SK-N-SH (cell line): ENCODE results near the gene ACRBP. TPM values are rescaled to one million over a fixed set of nuclear protein-coding genes. Genes with fewer than 3 reads are reported as not detected.

Experiments
- CTCF ChIA-PET: fragments of 300-600, 350-600 bp; formaldehyde crosslinking; extraction: SDS; loops from one replicate; lab custom pipeline; 2021; lab: Yijun Ruan, JAX
- POLR2A ChIA-PET: fragments of 350-600 bp; sonication (Branson Sonifier 250); formaldehyde crosslinking; extraction: SDS; loops from one replicate; lab custom pipeline; 2020; ENCODE audit warnings: antibody characterized with exemption, inconsistent platforms; lab: Yijun Ruan, JAX
- DNase-seq: peaks from one replicate; pipeline ENCODE4 v3.0.0; 2012
- H2AFZ ChIP-seq: fragments of 200-600 bp; sonication (generic); 2 replicates; pipeline ENCODE4 v1.8.1; 2016; ENCODE audit warnings: antibody characterized with exemption, mild to moderate bottlenecking, low read depth
- H3F3A ChIP-seq: fragments of 200-600 bp; sonication (generic); replicated peaks from 2 replicates; pipeline ENCODE3; 2016; ENCODE audit warnings: antibody characterized with exemption, mild to moderate bottlenecking; ENCODE audit not compliant: insufficient read depth
- H3K27ac ChIP-seq, 2 experiments: fragments of 200-500 bp in 1 of 2; fragments of 200-600 bp in 1 of 2; sonication (Bioruptor generic) in 1 of 2; sonication (generic), shearing (Covaris generic) in 1 of 2; 2 replicates each; pipeline versions ENCODE4 v1.5.1 to v1.6.1; 2014 to 2016; ENCODE audit warnings: low read depth in 2 of 2, inconsistent platforms in 1 of 2, low read length in 1 of 2, mild to moderate bottlenecking in 1 of 2, mixed read lengths in 1 of 2
- H3K27me3 ChIP-seq: fragments of 200-600 bp; sonication (generic), shearing (Covaris generic); 2 replicates; pipeline ENCODE4 v1.6.1; 2016; ENCODE audit warnings: mixed run types; ENCODE audit not compliant: insufficient read depth
- H3K36me3 ChIP-seq, 2 experiments: fragments of 200-500 bp in 1 of 2; fragments of 200-600 bp in 1 of 2; sonication (Bioruptor generic) in 1 of 2; sonication (generic) in 1 of 2; replicated peaks in 1 of 2; 2 replicates each; pipeline versions ENCODE3 to v1.5.1; 2014 to 2016; ENCODE audit warnings: low read length in 1 of 2, mild to moderate bottlenecking in 1 of 2; ENCODE audit not compliant: insufficient read depth in 2 of 2, control insufficient read depth in 1 of 2
- H3K4me1 ChIP-seq, 2 experiments: fragments of 200-500 bp in 1 of 2; fragments of 200-600 bp in 1 of 2; sonication (Bioruptor generic) in 1 of 2; sonication (generic), shearing (Covaris generic) in 1 of 2; 2 replicates each; pipeline versions ENCODE4 v1.5.1 to v1.6.1; 2014 to 2016; ENCODE audit warnings: low read depth in 1 of 2, low read length in 1 of 2, mixed run types in 1 of 2; ENCODE audit not compliant: insufficient read depth in 2 of 2, control insufficient read depth in 1 of 2
- H3K4me2 ChIP-seq: fragments of 200-600 bp; sonication (generic), shearing (Covaris generic); 2 replicates; pipeline ENCODE4 v1.6.1; 2017; ENCODE audit warnings: mixed run types
- H3K4me3 ChIP-seq, 2 experiments: fragments of 200-500 bp in 1 of 2; fragments of 200-600 bp in 1 of 2; sonication (Bioruptor generic) in 1 of 2; sonication (generic), shearing (Covaris generic) in 1 of 2; 2 replicates each; pipeline versions ENCODE4 v1.5.1 to v1.8.1; 2014 to 2016; ENCODE audit warnings: low read depth in 2 of 2, inconsistent platforms in 1 of 2, low read length in 1 of 2, mild to moderate bottlenecking in 1 of 2, mixed read lengths in 1 of 2, moderate library complexity in 1 of 2
- H3K79me2 ChIP-seq: fragments of 200-600 bp; sonication (generic); 2 replicates; pipeline ENCODE4 v1.8.1; 2017; ENCODE audit warnings: mild to moderate bottlenecking; ENCODE audit not compliant: insufficient read depth
- H3K9ac ChIP-seq: fragments of 200-600 bp; sonication (generic); 2 replicates; pipeline ENCODE4 v1.6.1; 2017; ENCODE audit warnings: mixed run types
- H3K9me2 ChIP-seq: fragments of 200-600 bp; sonication (generic); 2 replicates; pipeline ENCODE4 v1.6.1; 2017; ENCODE audit warnings: mixed run types
- H3K9me3 ChIP-seq: fragments of 200-600 bp; sonication (generic); 2 replicates; pipeline ENCODE4 v1.6.1; 2017; ENCODE audit warnings: mixed run types, mild to moderate bottlenecking, moderate library complexity
- H4K20me1 ChIP-seq: fragments of 200-600 bp; sonication (generic); 2 replicates; pipeline ENCODE4 v1.6.1; 2017; ENCODE audit warnings: mild to moderate bottlenecking, mixed run types; ENCODE audit not compliant: insufficient read depth
- CHD2 ChIP-seq: fragments of 150-350 bp; IDR thresholded peaks from 2 replicates; pipeline ENCODE4 v1.6.1; 2018; ENCODE audit warnings: low read length; ENCODE audit not compliant: partially characterized antibody
- CTCF ChIP-seq: fragments of 200-600 bp; sonication (generic); IDR thresholded peaks from 2 replicates; pipeline ENCODE4 v1.6.1; 2017; ENCODE audit warnings: antibody characterized with exemption, mild to moderate bottlenecking, moderate library complexity
- EP300 ChIP-seq, 2 experiments: IDR thresholded peaks; 2 replicates each; pipeline versions ENCODE4 v1.4.0 to v1.6.1; 2012; ENCODE audit warnings: borderline replicate concordance in 1 of 2, low read depth in 1 of 2, low read length in 1 of 2
- EZH2phosphoT487 ChIP-seq: fragments of 200-600 bp; sonication (generic); IDR thresholded peaks from 2 replicates; pipeline ENCODE4 v1.6.1; 2017; ENCODE audit warnings: low read depth, mixed run types, mild to moderate bottlenecking, antibody characterized with exemption, moderate library complexity, borderline replicate concordance
- FOXJ3 ChIP-seq: sonication (generic); formaldehyde crosslinking; IDR thresholded peaks from 2 replicates; pipeline ENCODE4 v1.5.1; 2020; ENCODE audit warnings: mild to moderate bottlenecking, missing genetic modification reagents
- FOXM1 ChIP-seq: IDR thresholded peaks from 2 replicates; pipeline ENCODE4 v1.4.0; 2012; ENCODE audit warnings: low read depth, mild to moderate bottlenecking
- GABPA ChIP-seq: IDR thresholded peaks from 2 replicates; pipeline ENCODE4 v1.4.0; 2012; ENCODE audit warnings: low read depth, mild to moderate bottlenecking
- GATA2 ChIP-seq: sonication (generic); formaldehyde crosslinking; IDR thresholded peaks from 2 replicates; pipeline ENCODE4 v1.5.0; 2020; ENCODE audit warnings: mild to moderate bottlenecking, missing genetic modification reagents
- JUND ChIP-seq: IDR thresholded peaks from 2 replicates; pipeline ENCODE4 v1.4.0; 2012
- MXI1 ChIP-seq: IDR thresholded peaks from 2 replicates; pipeline ENCODE4 v1.6.1; 2012; ENCODE audit warnings: mild to moderate bottlenecking, low read depth, low read length, improper control_type of control experiment
- NRF1 ChIP-seq: IDR thresholded peaks from 2 replicates; pipeline ENCODE4 v1.6.1; 2012; ENCODE audit warnings: low read depth, mild to moderate bottlenecking, low read length
- POLR2AphosphoS5 ChIP-seq: IDR thresholded peaks from 2 replicates; pipeline ENCODE4 v1.6.1; 2012; ENCODE audit warnings: low read depth, low read length
- RCOR1 ChIP-seq: fragments of 150-350 bp; IDR thresholded peaks from 2 replicates; pipeline ENCODE4 v1.6.1; 2017; ENCODE audit warnings: antibody characterized with exemption, low read length
- RFX5 ChIP-seq: IDR thresholded peaks from 2 replicates; pipeline ENCODE4 v1.6.1; 2012; ENCODE audit warnings: mild to moderate bottlenecking, improper control_type of control experiment, low read length
- RXRA ChIP-seq: IDR thresholded peaks from 2 replicates; pipeline ENCODE4 v1.4.0; 2012; ENCODE audit warnings: low read depth, mild to moderate bottlenecking, borderline replicate concordance
- SMC3 ChIP-seq: IDR thresholded peaks from 2 replicates; pipeline ENCODE4 v1.6.1; 2012; ENCODE audit warnings: low read depth, low read length, improper control_type of control experiment
- TAF1 ChIP-seq: IDR thresholded peaks from 2 replicates; pipeline ENCODE4 v1.6.1; 2012; ENCODE audit warnings: low read depth, mild to moderate bottlenecking, low read length, moderate library complexity, borderline replicate concordance
- TCF12 ChIP-seq: IDR thresholded peaks from 2 replicates; pipeline ENCODE4 v1.4.0; 2012
- TEAD4 ChIP-seq: IDR thresholded peaks from 2 replicates; pipeline ENCODE4 v1.4.0; 2012; ENCODE audit warnings: mild to moderate bottlenecking, borderline replicate concordance; ENCODE audit not compliant: insufficient read depth
- YY1 ChIP-seq: IDR thresholded peaks from 2 replicates; pipeline ENCODE4 v1.4.0; 2012; ENCODE audit warnings: low read depth, mild to moderate bottlenecking
- WGBS: methylation state at CpG from one replicate; pipeline ENCODE4 v1.1.6; 2017; ENCODE audit warnings: low lambda C conversion rate; 5-methylcytosine and 5-hydroxymethylcytosine counted together
- polyA plus RNA-seq, 3 experiments: library from polyadenylated mRNA; depleted of rRNA; stranded (reverse); fragments of >200 nt; gene quantifications; 2 replicates each; pipeline ENCODE4 v1.2.3, GENCODE V29; 2012
- TF ChIP-seq, protein P1 (sequence below): fragments of 150-350 bp; IDR thresholded peaks from 2 replicates; pipeline ENCODE4 v1.6.1; 2016; ENCODE audit warnings: mild to moderate bottlenecking, low read depth, low read length
- TF ChIP-seq, protein P2 (sequence below): IDR thresholded peaks from 2 replicates; pipeline ENCODE4 v1.4.0; 2012; ENCODE audit warnings: low read depth

Gene ACRBP
- polyA plus RNA-seq, 1 of the 3 experiments (the other 2 are of a cell fraction): 0.71 TPM

DNA sequence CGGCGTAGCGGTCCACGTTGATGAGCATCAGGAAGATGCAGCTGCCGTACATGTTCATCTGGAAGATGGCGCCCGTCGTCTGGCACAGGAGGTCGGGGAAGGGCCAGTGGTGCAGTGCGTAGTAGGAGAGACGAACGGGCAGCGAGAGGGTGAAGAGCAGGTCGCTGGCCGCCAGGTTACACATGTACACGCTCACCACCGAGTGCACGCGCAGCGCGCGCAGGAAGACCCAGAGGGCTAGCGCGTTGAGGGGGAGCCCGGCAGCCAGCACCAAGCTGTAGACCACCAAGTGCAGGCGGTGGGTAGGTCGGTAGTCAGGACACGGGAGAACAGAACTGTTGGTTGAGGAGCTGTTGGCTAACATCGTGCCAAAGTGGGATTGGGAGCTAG lies 26.4 kb downstream of the ACRBP start:
- Histone ChIP-seq H3K4me2 (no peak overlapping the region), H3K27me3 (no peaks in the 10 kb centered on the region), H4K20me1 (no peaks in the 10 kb centered on the region), H3K27ac (no peak overlapping the region), H3K4me3 (no peak overlapping the region), H3F3A (peaks cover 10% of the 10 kb centered on the region), H2AFZ (no peak overlapping the region), H3K9me3 (no peaks in the 10 kb centered on the region), H3K9ac (no peak overlapping the region), H3K36me3 (no peaks in the 10 kb centered on the region), H3K4me1 (no peaks in the 10 kb centered on the region; a peak in 1 of 4 replicates), H3K9me2 (no peaks in the 10 kb centered on the region), H3K79me2 (no peaks in the 10 kb centered on the region)
- ChIA-PET POLR2A (interaction anchor here (0.6 kb wide), 1 partner anchor 68 kb away, joined by 3 read pairs; no protein-coding TSS in a partner anchor), CTCF (interaction anchor here (1.0 to 4.1 kb wide), 4 partner anchors 14 to 63 kb away, joined by 3 to 32 read pairs (median 5); partner anchors contain the start of gene LPAR5)
- no peak for DNase-seq
- TF ChIP-seq SMC3: no peak
- no peak for TF ChIP-seq JUND
- TF ChIP-seq NRF1: no peak
- TF ChIP-seq, protein P1, sequence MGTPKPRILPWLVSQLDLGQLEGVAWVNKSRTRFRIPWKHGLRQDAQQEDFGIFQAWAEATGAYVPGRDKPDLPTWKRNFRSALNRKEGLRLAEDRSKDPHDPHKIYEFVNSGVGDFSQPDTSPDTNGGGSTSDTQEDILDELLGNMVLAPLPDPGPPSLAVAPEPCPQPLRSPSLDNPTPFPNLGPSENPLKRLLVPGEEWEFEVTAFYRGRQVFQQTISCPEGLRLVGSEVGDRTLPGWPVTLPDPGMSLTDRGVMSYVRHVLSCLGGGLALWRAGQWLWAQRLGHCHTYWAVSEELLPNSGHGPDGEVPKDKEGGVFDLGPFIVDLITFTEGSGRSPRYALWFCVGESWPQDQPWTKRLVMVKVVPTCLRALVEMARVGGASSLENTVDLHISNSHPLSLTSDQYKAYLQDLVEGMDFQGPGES: no peak
- TF ChIP-seq YY1: no peak
- no peak for TF ChIP-seq RCOR1
- TF ChIP-seq CHD2: no peak
- TF ChIP-seq FOXM1: no peak
- TF ChIP-seq RXRA: no peak
- no peak for TF ChIP-seq POLR2AphosphoS5
- no peak for TF ChIP-seq EP300 (IDR thresholded peaks at IDR 0.05; ENCODE audit: borderline replicate concordance in 1 of 2, low read depth in 1 of 2, low read length in 1 of 2)
- TF ChIP-seq TCF12: no peak
- 93% methylated on average over 29 of the region's 29 CpGs for WGBS

GRCh38 chr12:6620137-6620884 lies 26.9 kb downstream of the ACRBP start:
- Histone ChIP-seq H3F3A (peaks cover 14% of the 10 kb centered on the region), H3K4me3 (peak overlapping the region in 1 of 2 experiments; percentile 35; a peak in 1 of 4 replicates), H3K79me2 (no peaks in the 10 kb centered on the region), H3K9ac (no peak overlapping the region), H3K27ac (no peak overlapping the region), H3K9me2 (no peaks in the 10 kb centered on the region), H3K9me3 (no peaks in the 10 kb centered on the region), H4K20me1 (no peaks in the 10 kb centered on the region), H3K4me1 (no peaks in the 10 kb centered on the region; a peak in 1 of 4 replicates), H3K36me3 (no peaks in the 10 kb centered on the region), H3K4me2 (no peak overlapping the region), H3K27me3 (no peaks in the 10 kb centered on the region), H2AFZ (no peak overlapping the region)
- CTCF ChIA-PET: interaction anchor here (0.6 to 4.1 kb wide), 6 partner anchors 15 to 78 kb away, joined by 3 to 32 read pairs (median 4); partner anchors contain the start of genes IFFO1 and LPAR5
- POLR2A ChIA-PET: no interaction called here
- no peak for TF ChIP-seq GATA2 (CRISPR knock-in tag)
- TF ChIP-seq, protein P2, sequence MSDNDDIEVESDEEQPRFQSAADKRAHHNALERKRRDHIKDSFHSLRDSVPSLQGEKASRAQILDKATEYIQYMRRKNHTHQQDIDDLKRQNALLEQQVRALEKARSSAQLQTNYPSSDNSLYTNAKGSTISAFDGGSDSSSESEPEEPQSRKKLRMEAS: no peak
- no peak for TF ChIP-seq TEAD4
- no peak for TF ChIP-seq FOXM1
- no peak for TF ChIP-seq TAF1
- TF ChIP-seq GABPA: no peak
- no peak for TF ChIP-seq RFX5
- no peak for TF ChIP-seq EZH2phosphoT487
- TF ChIP-seq, protein P1: no peak
- no peak for TF ChIP-seq NRF1
- no peak for TF ChIP-seq MXI1
- no peak for TF ChIP-seq CTCF
- no peak for TF ChIP-seq FOXJ3 (CRISPR knock-in tag)
- 95% methylated on average over 73 of the region's 88 CpGs for WGBS
- peak; percentile 17 for DNase-seq
